Astrocyte (in vitro differentiated cells and primary cell): ENCODE data around the gene UBE2R2. TPM values are rescaled to one million over a fixed set of nuclear protein-coding genes. Genes with fewer than 3 reads are reported as not detected.
"Not testable (repeated sequence)": the region's sequence is repeated elsewhere in the genome, so short reads cannot be mapped to it uniquely, and the experiment has no call there.

Source experiments
- DNase-seq: peaks from one replicate; pipeline ENCODE4 v3.0.0-alpha.2; 2010; ENCODE audit warnings: low read depth
- FAIRE-seq: peaks from 2 replicates; lab custom pipeline; 2011; peaks lifted over from hg19 to GRCh38; lab: Jason Lieb, UNC
- H2AFZ ChIP-seq: 2 replicates; pipeline ENCODE4 v1.6.0; 2012; ENCODE audit warnings: low read depth, low read length, inconsistent platforms
- H3K27ac ChIP-seq: 2 replicates; pipeline ENCODE4 v1.5.1; 2011; ENCODE audit warnings: low read depth, low read length, inconsistent platforms
- H3K27me3 ChIP-seq: 2 replicates; pipeline ENCODE4 v1.6.0; 2011; ENCODE audit warnings: low read length, inconsistent platforms; ENCODE audit not compliant: insufficient read depth
- H3K36me3 ChIP-seq: 2 replicates; pipeline ENCODE4 v1.5.1; 2011; ENCODE audit warnings: low read length, inconsistent platforms; ENCODE audit not compliant: insufficient read depth
- H3K4me1 ChIP-seq: 2 replicates; pipeline ENCODE4 v1.5.1; 2011; ENCODE audit warnings: low read length, inconsistent platforms; ENCODE audit not compliant: insufficient read depth
- H3K4me2 ChIP-seq: 2 replicates; pipeline ENCODE4 v1.6.0; 2012; ENCODE audit warnings: low read length, inconsistent platforms
- H3K4me3 ChIP-seq: 2 replicates; pipeline ENCODE4 v1.5.1; 2011; ENCODE audit warnings: low read depth, mild to moderate bottlenecking, low read length, inconsistent platforms; ENCODE audit not compliant: insufficient read depth
- H3K79me2 ChIP-seq: 2 replicates; pipeline ENCODE4 v1.6.0; 2012; ENCODE audit warnings: mild to moderate bottlenecking, low read length, inconsistent platforms; ENCODE audit not compliant: insufficient read depth
- H3K9ac ChIP-seq: 2 replicates; pipeline ENCODE4 v1.6.0; 2012; ENCODE audit warnings: mild to moderate bottlenecking, low read length, inconsistent platforms
- H3K9me3 ChIP-seq: 2 replicates; pipeline ENCODE4 v1.5.1; 2012; ENCODE audit warnings: low read depth, mild to moderate bottlenecking, low read length, inconsistent platforms; ENCODE audit not compliant: insufficient read depth
- H4K20me1 ChIP-seq: 2 replicates; pipeline ENCODE4 v1.6.0; 2012; ENCODE audit warnings: low read length, inconsistent platforms; ENCODE audit not compliant: insufficient read depth
- H3K27ac Mint-ChIP-seq: one replicate; pipeline ENCODE4 v1.8.0; 2021; ENCODE audit warnings: mild to moderate bottlenecking, mixed read lengths; ENCODE audit not compliant: unreplicated experiment
- H3K27me3 Mint-ChIP-seq: one replicate; pipeline ENCODE4 v1.8.0; 2021; ENCODE audit warnings: low read depth, mixed read lengths; ENCODE audit not compliant: unreplicated experiment
- H3K36me3 Mint-ChIP-seq: one replicate; pipeline ENCODE4 v1.8.0; 2021; ENCODE audit warnings: low read depth, mixed read lengths; ENCODE audit not compliant: unreplicated experiment
- H3K4me1 Mint-ChIP-seq: one replicate; pipeline ENCODE4 v1.8.0; 2021; ENCODE audit warnings: low read depth, mixed read lengths; ENCODE audit not compliant: unreplicated experiment
- H3K4me3 Mint-ChIP-seq: one replicate; pipeline ENCODE4 v1.8.0; 2021; ENCODE audit warnings: mild to moderate bottlenecking, moderate library complexity, mixed read lengths; ENCODE audit not compliant: unreplicated experiment
- H3K9me3 Mint-ChIP-seq: one replicate; pipeline ENCODE4 v1.8.0; 2021; ENCODE audit warnings: mild to moderate bottlenecking, mixed read lengths; ENCODE audit not compliant: unreplicated experiment
- CTCF ChIP-seq: IDR thresholded peaks from 2 replicates; pipeline ENCODE4 v1.5.1; 2011; ENCODE audit warnings: low read depth, mild to moderate bottlenecking, inconsistent platforms, low read length, moderate library complexity; ENCODE audit not compliant: insufficient read depth
- EZH2 ChIP-seq: IDR thresholded peaks from 2 replicates; pipeline ENCODE4 v1.6.1; 2012; ENCODE audit warnings: mild to moderate bottlenecking, low read length, inconsistent platforms; ENCODE audit not compliant: insufficient read depth
- total RNA-seq: library from RNA; stranded (reverse); gene quantifications from 2 replicates; pipeline ENCODE4 v1.2.1, GENCODE V29; 2021

Gene UBE2R2
- total RNA-seq, 1 donor from 2014 or later = 48.7 TPM

- H4K20me1 ChIP-seq = peaks cover 95% of the 10 kb centered on the region
- no peaks in the 10 kb centered on the region for H3K36me3 ChIP-seq
Observed at GRCh38 chr9:33846231-33846630, 29.3 kb downstream of the UBE2R2 start.

GRCh38 chr9:33847894-33848205 lies 30.9 kb downstream of the UBE2R2 start:
- H3K36me3 ChIP-seq, H3K4me3 ChIP-seq, H3K27ac Mint-ChIP-seq, H3K36me3 Mint-ChIP-seq, H2AFZ ChIP-seq, DNase-seq, H3K4me2 ChIP-seq, FAIRE-seq, H3K9ac ChIP-seq, H3K4me3 Mint-ChIP-seq, H3K9me3 ChIP-seq, H3K27ac ChIP-seq, H3K27me3 ChIP-seq, H3K4me1 ChIP-seq, H3K27me3 Mint-ChIP-seq, H3K9me3 Mint-ChIP-seq: not testable (repeated sequence)
- peaks cover 99% of the 10 kb centered on the region for H3K79me2 ChIP-seq
- H4K20me1 ChIP-seq = peaks cover 95% of the 10 kb centered on the region
- H3K4me1 Mint-ChIP-seq = peaks cover 16% of the 10 kb centered on the region

More at GRCh38 chr9:33846231-33846630, 29.3 kb downstream of the UBE2R2 start:
- Mint-ChIP-seq H3K4me3 (no peak overlapping the region), H3K4me1 (peaks cover 17% of the 10 kb centered on the region), H3K27ac (no peak overlapping the region), H3K27me3 (no peaks in the 10 kb centered on the region), H3K9me3 (no peaks in the 10 kb centered on the region), H3K36me3 (peaks cover 3% of the 10 kb centered on the region)
- no peaks in the 10 kb centered on the region for H3K9me3 ChIP-seq
- TF ChIP-seq EZH2 (no peak), CTCF (no peak)
- no peak for DNase-seq
- H3K4me2 ChIP-seq = no peak overlapping the region
- H3K27ac ChIP-seq = no peak overlapping the region
- H2AFZ ChIP-seq = no peak overlapping the region
- H3K79me2 ChIP-seq = peaks cover 99% of the 10 kb centered on the region
- no peak for FAIRE-seq
- no peak overlapping the region for H3K4me3 ChIP-seq
- no peaks in the 10 kb centered on the region for H3K27me3 ChIP-seq
- H3K9ac ChIP-seq = no peak overlapping the region
- peaks cover 4% of the 10 kb centered on the region for H3K4me1 ChIP-seq

- H3K9me3 ChIP-seq = no peaks in the 10 kb centered on the region
- H3K4me1 ChIP-seq = peaks cover 4% of the 10 kb centered on the region
- Mint-ChIP-seq H3K27me3 (no peaks in the 10 kb centered on the region), H3K4me3 (no peak overlapping the region), H3K36me3 (peaks cover under 1% of the 10 kb centered on the region), H3K9me3 (no peaks in the 10 kb centered on the region), H3K27ac (no peak overlapping the region), H3K4me1 (peaks cover 15% of the 10 kb centered on the region)
- H3K79me2 ChIP-seq = peaks cover 99% of the 10 kb centered on the region
- no peak overlapping the region for H2AFZ ChIP-seq
- FAIRE-seq (no peak), DNase-seq (no peak)
- H3K4me2 ChIP-seq = no peak overlapping the region
- peaks cover 96% of the 10 kb centered on the region for H4K20me1 ChIP-seq
- no peak overlapping the region for H3K9ac ChIP-seq
- H3K27me3 ChIP-seq = no peaks in the 10 kb centered on the region
- H3K36me3 ChIP-seq = no peaks in the 10 kb centered on the region
- no peak for TF ChIP-seq EZH2
- no peak for TF ChIP-seq CTCF
- no peak overlapping the region for H3K27ac ChIP-seq
- H3K4me3 ChIP-seq = no peak overlapping the region
Observed at GRCh38 chr9:33850267-33850629, 33.3 kb downstream of the UBE2R2 start.
